ENCODE results near the gene KCNJ10. TPM values are rescaled to one million over a fixed set of nuclear protein-coding genes. Genes with fewer than 3 reads are reported as not detected.

The KCNJ10 gene
- polyA plus RNA-seq, 1 donor (not counting 4 experiments of a cell fraction or from before 2014, with no cell fraction given), result not detected

DNA sequence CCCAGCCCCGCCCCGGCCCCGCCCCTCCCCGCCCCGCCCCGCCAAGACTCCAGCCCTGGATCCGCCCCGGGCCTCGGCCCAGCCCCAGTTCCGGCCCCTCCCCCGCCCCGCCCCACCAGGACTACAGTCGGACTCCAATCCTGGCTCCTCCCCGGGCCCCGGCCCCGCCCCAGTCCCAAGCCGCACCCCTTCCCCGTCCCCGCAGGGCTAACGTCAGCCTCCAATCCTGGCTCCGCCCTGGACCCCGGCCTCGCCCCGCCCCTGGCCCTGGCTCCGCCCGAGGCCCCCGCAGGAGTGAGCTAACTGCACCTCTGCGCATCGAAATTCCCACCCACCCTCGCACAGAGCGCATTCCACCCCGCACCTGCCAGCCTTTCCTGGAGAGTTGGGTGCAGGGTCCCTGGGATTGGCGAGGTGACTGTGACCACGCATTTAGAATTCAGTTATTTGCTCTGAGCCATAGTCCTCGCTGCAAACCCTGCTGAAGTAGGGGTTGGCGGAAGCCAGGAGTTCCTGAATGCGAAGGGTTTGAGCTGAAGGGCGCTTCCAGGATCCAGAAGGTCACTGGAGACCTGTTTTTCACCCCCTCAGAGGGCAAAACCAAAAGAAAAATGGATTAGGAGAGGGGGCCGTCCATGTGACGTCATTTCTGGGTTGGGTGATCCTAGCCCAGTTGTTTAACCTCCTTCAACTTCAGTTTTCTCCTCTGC lies 29.0 kb upstream of the KCNJ10 start:
- no peaks in the 10 kb centered on the region for H4K20me1 ChIP-seq (ENCODE audit: control insufficient read depth, extremely low read depth, insufficient read depth, low read length)
- dilution Hi-C loops (cut with MboI; ENCODE audit: extremely low pct_ligation_motif_present, low sequenced_read_pairs), result no loop called here
- peak overlapping the region; percentile 4 to 18 (median 12) for H3K4me3 ChIP-seq (ENCODE audit: control insufficient read depth in 2 of 3, extremely low read depth in 1 of 3, insufficient read depth in 2 of 3, low read depth in 1 of 3, low read length in 3 of 3)
- peak overlapping the region; percentile 61 for H2AFZ ChIP-seq (ENCODE audit: control insufficient read depth, low read length)
- no peaks in the 10 kb centered on the region for H3K27me3 ChIP-seq (ENCODE audit: control insufficient read depth, extremely low read depth, insufficient read depth, low read length)
- TF ChIP-seq EZH2 (IDR thresholded peaks at IDR 0.05; ENCODE audit: low read length), result no peak
- TF ChIP-seq, protein P1, sequence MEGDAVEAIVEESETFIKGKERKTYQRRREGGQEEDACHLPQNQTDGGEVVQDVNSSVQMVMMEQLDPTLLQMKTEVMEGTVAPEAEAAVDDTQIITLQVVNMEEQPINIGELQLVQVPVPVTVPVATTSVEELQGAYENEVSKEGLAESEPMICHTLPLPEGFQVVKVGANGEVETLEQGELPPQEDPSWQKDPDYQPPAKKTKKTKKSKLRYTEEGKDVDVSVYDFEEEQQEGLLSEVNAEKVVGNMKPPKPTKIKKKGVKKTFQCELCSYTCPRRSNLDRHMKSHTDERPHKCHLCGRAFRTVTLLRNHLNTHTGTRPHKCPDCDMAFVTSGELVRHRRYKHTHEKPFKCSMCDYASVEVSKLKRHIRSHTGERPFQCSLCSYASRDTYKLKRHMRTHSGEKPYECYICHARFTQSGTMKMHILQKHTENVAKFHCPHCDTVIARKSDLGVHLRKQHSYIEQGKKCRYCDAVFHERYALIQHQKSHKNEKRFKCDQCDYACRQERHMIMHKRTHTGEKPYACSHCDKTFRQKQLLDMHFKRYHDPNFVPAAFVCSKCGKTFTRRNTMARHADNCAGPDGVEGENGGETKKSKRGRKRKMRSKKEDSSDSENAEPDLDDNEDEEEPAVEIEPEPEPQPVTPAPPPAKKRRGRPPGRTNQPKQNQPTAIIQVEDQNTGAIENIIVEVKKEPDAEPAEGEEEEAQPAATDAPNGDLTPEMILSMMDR (optimal IDR thresholded peaks at IDR 0.05 in 1 of 3, IDR thresholded peaks at IDR 0.05 in 1 of 3, conservative IDR thresholded peaks at IDR 0.05 in 1 of 3; ENCODE audit: extremely low read depth in 1 of 3, insufficient read depth in 2 of 3, low read length in 3 of 3), result no peak
- H3K4me2 ChIP-seq (ENCODE audit: control insufficient read depth, extremely low read depth, insufficient read depth, low read depth, low read length), result peak overlapping the region; percentile 69
- peaks cover 9% of the 10 kb centered on the region for H3K79me2 ChIP-seq (ENCODE audit: control insufficient read depth, insufficient read depth, low read length)
- H3K27ac ChIP-seq (ENCODE audit: control insufficient read depth, insufficient read depth, low read length), result peak overlapping the region; percentile 22
- no peaks in the 10 kb centered on the region for H3K9me1 ChIP-seq (ENCODE audit: control insufficient read depth, extremely low read depth, insufficient read depth, low read length)
- peak overlapping the region; percentile 20 for H3K9ac ChIP-seq (ENCODE audit: control insufficient read depth, extremely low read depth, insufficient read depth, low read length)
- H3K4me1 ChIP-seq (ENCODE audit: control insufficient read depth, extremely low read depth, insufficient read depth, low read length), result peaks cover 24% of the 10 kb centered on the region
- FAIRE-seq, result no peak
- H3K9me3 ChIP-seq (ENCODE audit: control insufficient read depth, low read depth, low read length), result no peaks in the 10 kb centered on the region
- H3K36me3 ChIP-seq (ENCODE audit: control insufficient read depth in 2 of 2, extremely low read depth in 1 of 2, insufficient read depth in 2 of 2, low read length in 2 of 2), result peaks cover 0 to 3% of the 10 kb centered on the region in 2 experiments
- DNase-seq (ENCODE audit: low read depth, low spot score), result peak; percentile 50

DNA sequence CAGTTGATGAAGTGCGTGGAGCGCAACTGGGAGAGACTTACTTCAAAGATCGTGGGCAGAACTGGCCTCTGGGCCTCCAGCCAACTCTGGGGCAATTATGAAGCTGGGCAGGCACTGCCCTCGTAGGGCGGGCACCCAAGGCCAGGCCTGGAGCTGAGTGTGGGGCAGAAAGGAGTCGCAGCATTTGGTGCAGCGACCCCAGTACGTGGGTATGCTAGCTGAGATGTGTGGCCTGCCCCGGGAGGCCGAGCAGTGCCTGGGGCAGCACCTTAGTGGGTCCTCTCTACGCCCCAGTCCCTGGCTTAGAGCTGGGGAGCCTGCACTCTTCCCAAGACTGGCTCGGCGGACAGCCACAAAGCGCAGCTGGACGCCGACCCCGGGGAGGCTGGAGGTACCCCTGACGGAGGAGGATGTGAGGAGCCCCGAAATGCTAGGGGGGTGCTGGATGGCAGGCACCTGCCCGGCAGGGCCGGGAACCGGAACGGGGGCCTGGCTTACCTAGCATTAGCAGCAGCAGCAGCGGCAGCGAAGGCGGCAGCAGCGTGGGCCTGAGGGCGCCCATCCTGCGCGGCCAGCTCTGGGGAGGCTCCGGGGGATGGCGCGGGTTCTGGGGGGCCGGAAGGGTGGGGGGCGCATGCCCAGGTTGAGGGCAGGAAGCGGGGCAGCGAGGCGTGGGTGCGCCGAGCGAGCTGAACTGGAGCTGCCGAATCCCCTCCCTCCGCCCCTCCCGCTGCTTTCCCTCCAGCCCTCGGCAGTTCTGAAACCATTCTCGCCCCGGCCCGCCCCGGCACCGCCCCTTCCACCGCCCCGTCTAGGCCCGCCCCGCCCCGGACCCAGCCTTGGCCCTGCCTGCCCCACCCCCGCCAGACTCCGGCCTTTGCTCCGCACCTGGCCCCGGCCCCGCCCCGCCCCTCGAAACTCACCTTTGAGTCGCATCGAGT lies 28.2 kb upstream of the KCNJ10 start, which contains the start of gene IGSF8:
TSS of gene IGSF8 (minus strand) at position 709 of the 941 bp plus-strand sequence. CDS start at position 562, 147 bp downstream.
- peak within 1 kb of the TSS; percentile 66 to 79 (median 75) for H3K4me3 ChIP-seq (ENCODE audit: control insufficient read depth in 2 of 3, extremely low read depth in 1 of 3, insufficient read depth in 2 of 3, low read depth in 1 of 3, low read length in 3 of 3)
- peak within 1 kb of the TSS; percentile 88 for H3K4me2 ChIP-seq (ENCODE audit: control insufficient read depth, extremely low read depth, insufficient read depth, low read depth, low read length)
- H4K20me1 ChIP-seq (ENCODE audit: control insufficient read depth, extremely low read depth, insufficient read depth, low read length), result no peaks in the 10 kb centered on the region
- H2AFZ ChIP-seq (ENCODE audit: control insufficient read depth, low read length), result peak within 1 kb of the TSS; percentile 61
- no peaks in the 10 kb centered on the region for H3K9me3 ChIP-seq (ENCODE audit: control insufficient read depth, low read depth, low read length)
- peak within 1 kb of the TSS; percentile 27 for H3K27ac ChIP-seq (ENCODE audit: control insufficient read depth, insufficient read depth, low read length)
- dilution Hi-C loops (cut with MboI; ENCODE audit: extremely low pct_ligation_motif_present, low sequenced_read_pairs), result no loop called here
- DNase-seq (ENCODE audit: low read depth, low spot score) (peak; percentile 32), FAIRE-seq (no peak)
- TF ChIP-seq, protein P1 (optimal IDR thresholded peaks at IDR 0.05 in 1 of 3, IDR thresholded peaks at IDR 0.05 in 1 of 3, conservative IDR thresholded peaks at IDR 0.05 in 1 of 3; ENCODE audit: extremely low read depth in 1 of 3, insufficient read depth in 2 of 3, low read length in 3 of 3), result no peak
- no peak for TF ChIP-seq EZH2 (IDR thresholded peaks at IDR 0.05; ENCODE audit: low read length)
- H3K79me2 ChIP-seq (ENCODE audit: control insufficient read depth, insufficient read depth, low read length), result peaks cover 9% of the 10 kb centered on the region
- H3K9me1 ChIP-seq (ENCODE audit: control insufficient read depth, extremely low read depth, insufficient read depth, low read length), result peaks cover 3% of the 10 kb centered on the region
- H3K4me1 ChIP-seq (ENCODE audit: control insufficient read depth, extremely low read depth, insufficient read depth, low read length), result peaks cover 24% of the 10 kb centered on the region
- no peaks in the 10 kb centered on the region for H3K27me3 ChIP-seq (ENCODE audit: control insufficient read depth, extremely low read depth, insufficient read depth, low read length)
- peaks cover 3 to 4% of the 10 kb centered on the region in 2 experiments for H3K36me3 ChIP-seq (ENCODE audit: control insufficient read depth in 2 of 2, extremely low read depth in 1 of 2, insufficient read depth in 2 of 2, low read length in 2 of 2)
- peak within 1 kb of the TSS; percentile 79 for H3K9ac ChIP-seq (ENCODE audit: control insufficient read depth, extremely low read depth, insufficient read depth, low read length)

All from keratinocyte (primary cell).